UCSD-AML1 (cell line): Measurements from ENCODE around the gene RERE.
A peak's percentile ranks its signal among the peaks of the same experiment; 100 is the strongest.

ENCODE experiments used
- DNase-seq: peaks from one replicate; lab custom pipeline; 2025; ENCODE audit not compliant: unreplicated experiment; lab: John Stamatoyannopoulos, UW

The RERE gene

GRCh38 chr1:8435569-8436071 is 381.8 kb downstream of the RERE start:
- no peak for DNase-seq

DNA sequence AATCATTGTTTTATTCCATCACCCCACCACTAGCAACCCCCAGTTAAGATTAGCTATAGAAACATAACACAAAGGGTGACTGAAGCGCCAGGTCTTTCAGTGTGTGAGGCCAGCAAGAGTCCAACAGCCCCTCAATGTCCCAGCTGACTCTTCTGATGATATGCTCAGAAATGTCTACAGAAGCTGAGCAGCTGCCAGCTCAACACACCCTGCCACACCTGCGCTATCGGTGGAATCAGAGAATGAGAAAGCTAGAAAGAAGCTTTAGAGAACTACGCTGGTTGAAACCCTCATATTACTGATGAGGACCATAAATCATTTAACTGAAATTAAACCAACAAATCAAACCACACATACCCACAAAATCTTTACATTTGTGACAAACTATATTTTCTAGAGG is 383.3 kb downstream of the RERE start:
- DNase-seq: no peak

DNA sequence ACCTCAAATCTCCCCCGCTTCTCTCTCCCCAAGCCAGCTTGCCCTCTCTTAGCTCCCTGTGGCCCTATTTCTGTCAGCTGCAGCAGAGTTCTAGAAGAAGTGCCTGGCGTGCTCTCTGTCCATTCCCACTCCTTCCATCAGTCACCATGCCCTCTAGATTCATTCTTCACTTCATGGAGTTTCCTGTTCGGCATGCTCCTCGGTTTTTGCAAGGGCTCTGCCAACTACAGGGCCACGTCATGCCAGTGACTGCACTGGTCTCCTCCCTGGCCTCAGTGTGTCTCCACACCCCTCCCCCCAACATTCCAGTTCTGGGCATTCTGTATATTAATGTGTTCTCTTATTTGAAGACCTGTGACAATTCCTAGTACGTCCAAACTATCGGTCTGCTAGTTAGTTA is 385.7 kb downstream of the RERE start:
- DNase-seq: no peak

GRCh38 chr1:8431019-8431418 is 386.4 kb downstream of the RERE start:
- peak; percentile 33 for DNase-seq

DNA sequence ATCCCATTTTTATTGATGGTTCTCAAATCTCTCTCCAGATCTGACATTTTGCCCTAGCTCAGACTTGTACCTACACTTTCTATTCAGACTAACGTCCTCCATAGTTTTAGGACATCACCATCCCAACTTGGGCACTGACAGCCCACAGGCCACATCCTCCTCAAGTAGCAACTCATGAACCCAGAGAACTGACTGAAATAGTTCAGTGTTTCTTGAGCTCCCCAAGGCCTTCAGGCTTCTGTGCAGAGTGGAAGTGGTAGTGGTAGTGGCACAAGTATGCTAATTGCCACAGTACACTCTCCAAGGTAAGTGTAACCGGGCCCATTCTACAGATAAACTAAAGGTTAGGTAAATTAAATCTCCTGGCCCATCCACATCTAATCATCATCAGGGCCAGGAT is 387.0 kb downstream of the RERE start:
- DNase-seq: peak; percentile 33

GRCh38 chr1:8429549-8430110 is 387.8 kb downstream of the RERE start:
- no peak for DNase-seq

DNA sequence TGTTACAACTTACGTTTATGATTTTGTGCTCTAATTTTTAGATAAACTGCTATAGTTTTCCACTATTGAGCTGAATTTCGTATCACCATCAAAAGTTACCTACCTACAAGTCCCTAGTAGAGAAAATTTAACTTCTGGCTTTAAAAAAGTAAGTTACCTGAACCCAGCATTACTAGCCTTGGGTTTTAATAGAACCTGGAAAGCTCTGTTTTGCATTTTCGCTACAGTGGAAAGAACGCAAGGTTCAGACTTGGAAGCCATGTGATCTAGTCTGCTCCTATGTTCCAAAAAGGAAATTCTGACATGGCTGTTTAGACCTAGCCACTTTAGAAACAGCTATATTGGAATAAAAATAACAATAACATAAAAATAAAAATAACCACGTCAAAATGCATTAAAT is 389.0 kb downstream of the RERE start:
- no peak for DNase-seq

DNA sequence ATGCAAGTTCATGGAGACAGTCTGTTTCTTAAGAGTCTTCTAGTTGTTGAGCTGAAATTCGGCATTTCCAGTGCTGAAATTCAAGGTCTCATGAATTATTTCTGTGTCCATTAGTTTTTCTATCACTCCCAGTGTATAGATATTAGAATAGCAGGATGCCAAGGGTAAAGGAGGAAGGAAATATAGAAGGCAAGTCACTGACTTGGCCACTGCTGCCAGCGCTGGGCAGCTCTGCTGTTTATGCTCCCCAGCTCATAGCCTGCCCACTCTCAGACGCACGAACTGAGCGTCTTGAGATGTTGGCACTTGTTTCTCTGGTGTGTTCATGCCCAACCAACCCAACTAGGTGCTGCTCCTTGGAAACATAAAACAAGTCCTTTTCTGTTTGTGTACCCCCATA is 389.5 kb downstream of the RERE start:
- DNase-seq: peak; percentile 58

- DNase-seq: peak; percentile 29
Observed at GRCh38 chr1:8427493-8427892, 389.9 kb downstream of the RERE start.

- DNase-seq: no peak
Observed at GRCh38 chr1:8426996-8427395, 390.4 kb downstream of the RERE start.

DNA sequence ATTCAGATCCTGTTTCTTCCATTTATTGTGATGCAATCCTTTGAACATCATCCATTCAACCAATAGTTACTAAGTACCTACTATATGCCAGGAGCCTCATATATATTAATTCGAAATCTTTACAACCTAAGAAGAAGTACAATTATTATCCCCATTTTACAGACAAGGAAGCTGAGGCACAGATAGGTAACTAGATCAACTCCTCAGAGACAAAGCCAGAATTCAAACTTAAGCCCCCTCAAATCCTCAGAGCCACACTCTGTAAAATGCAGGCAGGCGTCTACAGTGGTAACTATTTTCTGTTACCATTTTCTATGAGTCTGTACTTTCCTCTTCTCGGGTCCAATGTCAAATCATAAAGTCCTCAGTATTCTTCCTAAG is 391.7 kb downstream of the RERE start:
- no peak for DNase-seq

- no peak for DNase-seq
Observed at GRCh38 chr1:8425150-8425780, 392.2 kb downstream of the RERE start.

GRCh38 chr1:8424539-8425116 is 392.8 kb downstream of the RERE start:
- DNase-seq: peak; percentile 31

DNA sequence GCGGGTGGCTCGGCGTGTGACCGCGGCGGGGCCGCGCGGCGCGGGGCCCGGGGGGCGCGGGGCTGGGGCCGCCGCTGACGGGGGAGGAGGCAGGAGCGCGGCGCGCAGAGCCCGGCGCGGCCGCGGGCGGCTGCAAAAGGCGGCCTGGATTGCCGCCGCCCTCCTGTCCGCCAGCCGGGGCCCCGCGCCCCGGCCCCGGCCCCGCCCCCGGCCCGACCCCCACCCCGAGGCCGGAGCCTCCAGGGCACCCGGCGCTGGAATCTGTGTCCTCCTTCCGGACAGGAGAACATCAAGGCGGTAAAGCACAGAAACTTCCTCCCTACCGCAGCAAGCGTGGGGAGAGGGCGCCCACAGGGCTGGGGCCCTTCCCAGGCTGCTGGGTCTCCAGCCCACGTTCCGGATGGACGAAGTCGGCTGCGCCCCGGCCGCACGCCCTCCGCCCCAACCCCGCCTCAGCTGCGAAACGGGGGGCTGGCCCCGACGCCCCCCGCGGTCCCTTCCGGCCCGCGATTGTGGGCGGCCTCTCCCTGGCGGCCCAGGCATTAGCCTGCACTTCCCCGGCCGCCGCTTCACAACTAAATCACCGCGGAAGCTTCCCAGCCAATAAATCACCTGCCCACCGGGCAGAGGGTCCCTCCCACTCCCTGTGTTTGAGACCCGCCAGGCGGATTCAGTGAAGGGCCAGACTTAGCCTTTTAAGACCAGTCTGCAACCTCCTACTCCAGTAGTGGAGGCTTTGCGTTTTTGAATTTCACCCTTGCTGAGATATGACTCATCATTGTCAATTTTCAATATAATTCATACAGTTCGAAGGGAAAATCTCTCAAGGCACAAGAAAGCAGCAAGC is 393.5 kb downstream of the RERE start:
- peak; percentile 68 for DNase-seq

GRCh38 chr1:8423269-8423691 is 394.2 kb downstream of the RERE start:
- no peak for DNase-seq

DNA sequence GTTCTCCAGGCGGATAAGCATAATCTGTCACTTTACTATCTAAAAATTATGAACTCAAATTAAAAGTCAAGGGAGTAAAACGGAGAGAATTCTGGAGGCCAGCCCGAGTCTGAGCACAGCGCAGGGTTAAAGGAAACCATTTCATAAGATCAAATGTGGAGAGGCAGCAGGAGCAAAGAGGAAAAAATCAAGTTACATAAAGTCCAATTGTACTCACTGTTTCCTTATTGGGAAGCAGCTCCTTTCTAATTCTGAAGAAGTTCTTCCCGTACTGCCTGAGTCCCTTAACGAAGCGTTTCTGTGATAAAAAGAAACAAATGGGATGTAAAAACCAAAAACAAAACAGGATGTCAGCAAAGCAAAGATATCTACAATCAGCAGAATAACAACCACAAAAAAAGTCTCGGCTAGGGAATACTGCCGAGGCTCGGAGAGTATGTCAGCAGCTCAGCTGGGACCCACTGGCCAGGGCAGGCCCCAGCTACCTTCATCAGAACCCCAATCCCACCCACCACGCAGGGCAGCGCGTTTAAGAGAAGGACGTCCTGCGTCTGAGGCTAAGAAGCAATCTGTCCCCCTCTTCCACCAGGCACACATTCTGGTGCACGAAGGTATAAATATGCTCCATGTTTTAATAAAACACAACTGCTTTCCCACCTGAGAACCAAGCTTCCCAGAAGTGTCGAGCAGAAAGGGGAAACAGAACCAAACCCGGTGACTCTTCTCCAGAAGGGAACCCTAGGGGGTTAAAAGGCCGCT is 394.8 kb downstream of the RERE start:
- DNase-seq: no peak

DNA sequence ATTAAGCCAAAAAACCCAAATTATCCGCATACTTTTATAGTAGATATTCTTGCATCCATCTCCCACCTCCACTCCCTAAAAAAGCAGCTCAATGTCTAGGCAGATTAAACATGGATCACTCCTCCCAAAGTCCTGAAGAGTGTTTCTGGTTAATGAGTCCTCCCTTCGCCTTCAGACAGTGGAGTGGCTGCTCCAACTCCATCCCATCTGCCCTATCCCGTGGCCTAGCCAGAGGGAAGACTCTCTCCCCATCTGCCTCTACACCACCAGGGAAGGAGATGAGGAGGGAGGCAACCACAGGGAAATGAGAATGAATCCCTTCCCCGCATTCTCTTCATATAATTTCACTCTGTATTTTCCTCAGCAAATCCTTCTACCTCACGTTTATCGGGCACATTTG is 395.7 kb downstream of the RERE start:
- DNase-seq: no peak

DNA sequence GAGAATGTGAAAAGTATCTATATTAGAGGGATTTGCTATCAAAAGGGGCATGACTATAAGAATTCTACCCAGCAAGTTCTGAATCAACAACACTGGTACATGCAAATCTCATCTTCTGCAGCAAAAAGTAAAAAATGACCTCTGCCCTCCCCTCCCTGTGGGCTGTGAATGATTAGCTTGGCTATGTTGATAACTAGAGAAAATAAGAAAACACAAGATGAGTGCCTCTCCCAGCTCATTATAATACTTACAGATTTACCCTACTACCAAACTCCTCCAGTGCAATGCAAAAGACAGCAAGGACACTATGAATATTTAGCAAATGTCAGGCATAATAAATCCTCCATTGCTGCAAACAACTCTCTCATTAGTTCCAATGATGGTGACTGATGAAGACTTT is 397.1 kb downstream of the RERE start:
- no peak for DNase-seq

DNA sequence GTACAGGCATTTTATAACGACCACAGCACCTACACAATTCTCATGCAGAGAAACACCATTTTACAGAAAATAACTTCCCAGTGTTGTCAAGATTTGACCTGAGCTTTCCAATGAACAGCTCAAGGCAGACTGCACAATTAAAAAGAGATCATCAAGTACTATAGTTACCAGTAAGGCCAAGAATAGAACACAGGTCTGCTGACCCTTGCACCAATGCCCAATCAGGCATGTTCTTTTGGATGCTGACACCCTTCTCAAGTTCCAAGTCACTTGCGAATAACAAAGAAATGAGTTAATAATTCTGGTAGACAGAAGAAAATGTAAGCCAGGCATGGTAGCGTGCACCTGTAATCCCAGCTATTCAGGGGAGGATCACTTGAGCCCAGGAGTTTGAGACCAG is 397.6 kb downstream of the RERE start:
- no peak for DNase-seq

- DNase-seq: no peak
Observed at GRCh38 chr1:8419172-8419571, 398.3 kb downstream of the RERE start.

GRCh38 chr1:8418301-8418700 is 399.1 kb downstream of the RERE start:
- no peak for DNase-seq
